ENCODE measurements around the gene TFPI.
A peak's percentile ranks its signal among the peaks of the same experiment; 100 is the strongest.

The TFPI gene

DNA sequence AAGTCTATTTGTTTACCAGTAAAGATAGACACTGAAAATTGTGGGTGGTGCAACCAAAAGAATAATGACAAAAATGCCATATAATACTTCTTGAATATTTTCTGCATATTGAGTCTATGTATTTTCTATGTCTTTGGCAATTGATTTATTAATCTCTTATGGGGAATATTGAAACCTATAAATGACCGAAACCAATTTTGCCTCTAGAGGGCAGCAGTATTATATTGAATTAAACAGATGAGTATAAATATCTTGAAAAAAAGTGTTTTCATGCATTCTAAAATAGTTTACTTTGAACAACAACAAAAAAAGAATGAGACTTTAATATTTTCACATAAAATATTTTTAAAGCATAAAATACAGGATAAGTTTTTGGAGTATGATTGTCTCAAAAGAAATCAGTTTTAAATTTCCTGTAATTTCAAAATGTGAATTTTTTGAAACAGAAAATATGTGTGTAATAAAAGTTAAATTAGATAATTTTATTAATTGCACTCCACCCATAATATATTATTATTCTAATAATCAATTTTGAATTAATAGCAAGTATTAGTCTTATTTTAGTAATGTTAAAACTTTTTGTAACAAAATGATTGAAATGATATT lies 56.3 kb downstream of the TFPI start:
- peaks cover 43% of the 10 kb centered on the region for H3K36me3 ChIP-seq (replicated peaks)
- H3K27me3 ChIP-seq (replicated peaks), result no peaks in the 10 kb centered on the region
- no peak for DNase-seq
- no peak overlapping the region for H3K4me3 ChIP-seq (ENCODE audit: low read depth, low read length)
- in situ Hi-C loops (cut with HindIII; ENCODE audit: low pct_ligation_motif_present, low sequenced_read_pairs), result no loop called here
- no peak overlapping the region for H3K27ac ChIP-seq
- TF ChIP-seq, protein P1, sequence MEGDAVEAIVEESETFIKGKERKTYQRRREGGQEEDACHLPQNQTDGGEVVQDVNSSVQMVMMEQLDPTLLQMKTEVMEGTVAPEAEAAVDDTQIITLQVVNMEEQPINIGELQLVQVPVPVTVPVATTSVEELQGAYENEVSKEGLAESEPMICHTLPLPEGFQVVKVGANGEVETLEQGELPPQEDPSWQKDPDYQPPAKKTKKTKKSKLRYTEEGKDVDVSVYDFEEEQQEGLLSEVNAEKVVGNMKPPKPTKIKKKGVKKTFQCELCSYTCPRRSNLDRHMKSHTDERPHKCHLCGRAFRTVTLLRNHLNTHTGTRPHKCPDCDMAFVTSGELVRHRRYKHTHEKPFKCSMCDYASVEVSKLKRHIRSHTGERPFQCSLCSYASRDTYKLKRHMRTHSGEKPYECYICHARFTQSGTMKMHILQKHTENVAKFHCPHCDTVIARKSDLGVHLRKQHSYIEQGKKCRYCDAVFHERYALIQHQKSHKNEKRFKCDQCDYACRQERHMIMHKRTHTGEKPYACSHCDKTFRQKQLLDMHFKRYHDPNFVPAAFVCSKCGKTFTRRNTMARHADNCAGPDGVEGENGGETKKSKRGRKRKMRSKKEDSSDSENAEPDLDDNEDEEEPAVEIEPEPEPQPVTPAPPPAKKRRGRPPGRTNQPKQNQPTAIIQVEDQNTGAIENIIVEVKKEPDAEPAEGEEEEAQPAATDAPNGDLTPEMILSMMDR (IDR thresholded peaks at IDR 0.05; ENCODE audit: low read depth, low read length, missing control alignments), result peak; percentile 33

DNA sequence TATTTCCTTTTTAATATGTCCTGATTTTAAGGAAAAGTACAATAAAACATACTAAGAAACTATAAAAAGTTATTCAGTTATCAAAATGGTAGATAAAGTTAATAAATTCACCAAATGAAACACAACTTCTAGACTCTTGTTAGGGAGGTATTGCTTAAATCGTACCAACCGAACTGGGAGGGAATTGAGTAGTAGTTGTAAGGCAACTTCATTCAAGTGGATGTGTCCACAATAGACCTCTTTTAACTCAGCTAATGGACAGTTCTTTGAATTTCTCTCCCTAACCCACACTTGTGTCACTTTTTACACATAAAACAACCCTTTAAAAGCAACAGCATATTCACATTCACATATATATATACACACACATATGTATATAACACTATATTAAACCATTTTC lies 57.1 kb downstream of the TFPI start:
- TF ChIP-seq, protein P1 (IDR thresholded peaks at IDR 0.05; ENCODE audit: low read depth, low read length, missing control alignments), result no peak
- H3K27ac ChIP-seq, result no peak overlapping the region
- no peak for DNase-seq
- no peaks in the 10 kb centered on the region for H3K27me3 ChIP-seq (replicated peaks)
- peaks cover 51% of the 10 kb centered on the region for H3K36me3 ChIP-seq (replicated peaks)
- in situ Hi-C loops (cut with HindIII; ENCODE audit: low pct_ligation_motif_present, low sequenced_read_pairs), result no loop called here
- H3K4me3 ChIP-seq (ENCODE audit: low read depth, low read length), result no peak overlapping the region

DNA sequence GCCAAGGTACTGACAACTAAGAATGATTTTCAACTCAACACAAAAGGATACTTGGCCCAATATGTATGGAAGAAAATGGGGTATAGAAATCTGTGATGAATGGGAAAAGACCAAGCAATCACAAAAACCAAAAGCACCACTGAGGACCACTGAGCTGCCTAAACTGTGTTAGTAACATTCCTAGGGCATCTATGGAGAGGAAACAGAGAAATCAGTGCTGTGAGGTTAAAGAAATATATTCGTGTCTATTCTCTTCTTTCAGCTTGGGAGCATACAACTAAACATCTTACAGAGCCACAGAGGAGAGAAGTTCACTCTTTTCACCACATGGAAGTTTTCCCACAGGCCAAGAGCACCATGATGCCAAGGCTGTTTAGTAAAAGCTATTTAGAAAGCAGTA lies 58.9 kb downstream of the TFPI start:
- DNase-seq, result no peak
- no peak overlapping the region for H3K27ac ChIP-seq
- no peak overlapping the region for H3K4me3 ChIP-seq (ENCODE audit: low read depth, low read length)
- TF ChIP-seq, protein P1 (IDR thresholded peaks at IDR 0.05; ENCODE audit: low read depth, low read length, missing control alignments), result no peak
- in situ Hi-C loops (cut with HindIII; ENCODE audit: low pct_ligation_motif_present, low sequenced_read_pairs), result no loop called here
- peaks cover 61% of the 10 kb centered on the region for H3K36me3 ChIP-seq (replicated peaks)
- H3K27me3 ChIP-seq (replicated peaks), result no peaks in the 10 kb centered on the region

DNA sequence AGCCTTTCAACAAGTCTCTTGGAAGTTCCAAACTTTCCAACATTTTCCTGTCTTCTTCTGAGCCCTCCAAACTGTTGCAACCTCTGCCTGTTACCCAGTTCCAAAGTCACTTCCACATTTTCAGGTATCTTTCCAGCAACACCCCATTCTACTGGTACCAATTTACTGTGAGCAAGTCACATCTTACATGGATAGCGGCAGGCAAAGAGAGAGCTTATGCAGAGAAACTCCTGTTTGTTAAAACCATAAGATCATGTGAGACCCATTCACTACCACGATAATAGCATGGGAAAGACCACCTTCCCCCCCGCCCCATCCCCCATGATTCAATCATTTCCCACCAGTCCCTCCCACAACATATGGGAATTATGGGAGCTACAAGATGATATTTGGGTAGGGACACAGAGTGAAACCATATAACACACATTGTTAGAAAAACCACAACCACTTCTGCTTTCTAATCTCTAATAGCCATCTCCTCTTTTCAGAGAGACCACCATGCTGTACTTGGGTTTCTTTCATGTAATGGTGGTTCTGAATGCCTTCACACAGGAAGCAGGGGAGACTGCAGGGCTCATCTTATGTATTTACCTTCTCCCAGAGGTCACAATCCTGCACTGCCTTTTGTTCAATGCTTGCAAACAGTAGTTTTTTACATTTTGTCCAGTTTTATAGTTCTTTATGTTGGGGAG lies 60.2 kb downstream of the TFPI start:
- Histone ChIP-seq H3K27me3 (replicated peaks) (no peaks in the 10 kb centered on the region), H3K27ac (no peak overlapping the region), H3K4me3 (ENCODE audit: low read depth, low read length) (no peak overlapping the region), H3K36me3 (replicated peaks) (peaks cover 60% of the 10 kb centered on the region)
- TF ChIP-seq, protein P1 (IDR thresholded peaks at IDR 0.05; ENCODE audit: low read depth, low read length, missing control alignments), result no peak
- DNase-seq, result no peak
- in situ Hi-C loops (cut with HindIII; ENCODE audit: low pct_ligation_motif_present, low sequenced_read_pairs), result no loop called here

DNA sequence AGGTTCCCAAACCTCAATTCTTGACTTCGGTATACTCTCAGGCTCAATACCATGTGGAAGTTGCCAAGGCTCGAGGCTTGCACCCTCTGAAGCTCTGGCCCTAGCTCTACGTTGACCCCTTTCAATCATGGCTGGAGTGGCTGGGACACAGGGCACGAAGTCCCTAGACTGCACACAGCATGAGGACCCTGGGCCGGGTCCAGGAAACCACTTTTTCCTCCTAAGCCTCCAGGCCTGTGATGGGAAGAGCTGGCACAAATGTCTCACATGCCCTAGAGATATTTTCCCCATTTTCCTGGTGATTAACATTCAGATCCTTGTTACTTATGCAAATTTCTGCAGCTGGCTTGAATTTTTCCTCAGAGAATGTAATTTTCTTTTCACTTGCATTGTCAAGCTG lies 61.1 kb downstream of the TFPI start:
- Histone ChIP-seq H3K27ac (no peak overlapping the region), H3K36me3 (replicated peaks) (peaks cover 60% of the 10 kb centered on the region), H3K4me3 (ENCODE audit: low read depth, low read length) (no peak overlapping the region), H3K27me3 (replicated peaks) (no peaks in the 10 kb centered on the region)
- TF ChIP-seq, protein P1 (IDR thresholded peaks at IDR 0.05; ENCODE audit: low read depth, low read length, missing control alignments), result no peak
- in situ Hi-C loops (cut with HindIII; ENCODE audit: low pct_ligation_motif_present, low sequenced_read_pairs), result no loop called here
- no peak for DNase-seq
